ENCODE results near the gene CNPY4.

CNPY4 gene

DNA sequence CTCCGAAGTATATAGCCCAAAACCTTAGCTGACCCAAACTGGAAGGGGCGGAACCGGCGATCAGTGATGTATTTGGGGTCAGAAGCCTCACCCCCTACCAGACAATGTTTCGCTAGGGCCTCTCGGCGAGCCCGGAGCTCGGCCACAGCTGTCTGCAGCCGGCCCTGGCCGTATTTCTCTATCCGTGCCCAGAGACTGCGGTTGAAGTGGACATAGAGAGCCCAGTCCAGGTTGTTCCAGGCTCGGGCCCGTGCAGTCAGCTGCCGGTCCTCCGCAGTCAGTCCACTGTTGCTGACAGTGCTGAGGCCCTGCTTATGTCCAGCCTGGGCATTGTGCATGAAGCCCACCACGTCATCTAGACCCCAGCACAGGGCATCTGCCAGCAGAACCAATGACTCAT lies 40.6 kb downstream of the CNPY4 start:
- TF ChIP-seq, protein P1, sequence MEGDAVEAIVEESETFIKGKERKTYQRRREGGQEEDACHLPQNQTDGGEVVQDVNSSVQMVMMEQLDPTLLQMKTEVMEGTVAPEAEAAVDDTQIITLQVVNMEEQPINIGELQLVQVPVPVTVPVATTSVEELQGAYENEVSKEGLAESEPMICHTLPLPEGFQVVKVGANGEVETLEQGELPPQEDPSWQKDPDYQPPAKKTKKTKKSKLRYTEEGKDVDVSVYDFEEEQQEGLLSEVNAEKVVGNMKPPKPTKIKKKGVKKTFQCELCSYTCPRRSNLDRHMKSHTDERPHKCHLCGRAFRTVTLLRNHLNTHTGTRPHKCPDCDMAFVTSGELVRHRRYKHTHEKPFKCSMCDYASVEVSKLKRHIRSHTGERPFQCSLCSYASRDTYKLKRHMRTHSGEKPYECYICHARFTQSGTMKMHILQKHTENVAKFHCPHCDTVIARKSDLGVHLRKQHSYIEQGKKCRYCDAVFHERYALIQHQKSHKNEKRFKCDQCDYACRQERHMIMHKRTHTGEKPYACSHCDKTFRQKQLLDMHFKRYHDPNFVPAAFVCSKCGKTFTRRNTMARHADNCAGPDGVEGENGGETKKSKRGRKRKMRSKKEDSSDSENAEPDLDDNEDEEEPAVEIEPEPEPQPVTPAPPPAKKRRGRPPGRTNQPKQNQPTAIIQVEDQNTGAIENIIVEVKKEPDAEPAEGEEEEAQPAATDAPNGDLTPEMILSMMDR (IDR thresholded peaks at IDR 0.05; ENCODE audit: low read depth, low read length) = no peak
- TF ChIP-seq, protein P2, sequence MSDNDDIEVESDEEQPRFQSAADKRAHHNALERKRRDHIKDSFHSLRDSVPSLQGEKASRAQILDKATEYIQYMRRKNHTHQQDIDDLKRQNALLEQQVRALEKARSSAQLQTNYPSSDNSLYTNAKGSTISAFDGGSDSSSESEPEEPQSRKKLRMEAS (IDR thresholded peaks at IDR 0.05; ENCODE audit: low read depth, low read length) = no peak
- no peak for TF ChIP-seq MYC (IDR thresholded peaks at IDR 0.05; ENCODE audit: low read depth, low read length)
- no peak for TF ChIP-seq POLR2A (IDR thresholded peaks at IDR 0.05; ENCODE audit: extremely low read depth, insufficient read length)
- no peak for DNase-seq (ENCODE audit: low read depth)
- no peak overlapping the region for H3K4me3 ChIP-seq (ENCODE audit: low read depth, low read length)

DNA sequence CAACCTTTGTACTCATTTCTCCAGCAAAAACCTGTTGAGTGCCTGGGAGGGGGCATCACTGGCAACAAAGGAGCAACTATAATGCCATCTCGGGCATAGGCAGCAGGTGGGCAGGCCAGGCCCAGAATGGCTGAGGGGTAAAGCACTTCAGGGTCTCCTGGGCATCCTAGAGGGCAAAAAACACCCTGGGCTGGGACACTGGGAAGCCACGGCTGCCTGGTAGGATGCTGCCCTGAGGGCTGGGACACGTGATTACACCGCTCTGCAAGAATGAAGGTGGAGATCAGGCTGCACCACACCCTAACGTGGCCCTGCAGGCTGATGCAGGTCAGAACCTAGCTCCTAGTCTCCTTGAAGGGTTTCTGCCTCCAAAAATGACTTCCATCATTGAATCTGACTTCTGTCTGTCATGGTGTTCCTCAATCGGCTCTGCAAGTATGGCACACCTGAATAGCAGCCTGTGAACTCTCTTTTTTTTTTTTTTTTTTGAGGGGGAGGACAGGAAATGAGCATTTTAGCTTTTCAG lies 43.6 kb downstream of the CNPY4 start:
- H3K4me3 ChIP-seq (ENCODE audit: low read depth, low read length) = no peak overlapping the region
- DNase-seq (ENCODE audit: low read depth) = peak; percentile 7
- TF ChIP-seq, protein P1 (IDR thresholded peaks at IDR 0.05; ENCODE audit: low read depth, low read length) = no peak
- TF ChIP-seq, protein P2 (IDR thresholded peaks at IDR 0.05; ENCODE audit: low read depth, low read length) = no peak
- no peak for TF ChIP-seq POLR2A (IDR thresholded peaks at IDR 0.05; ENCODE audit: extremely low read depth, insufficient read length)
- no peak for TF ChIP-seq MYC (IDR thresholded peaks at IDR 0.05; ENCODE audit: low read depth, low read length)

DNA sequence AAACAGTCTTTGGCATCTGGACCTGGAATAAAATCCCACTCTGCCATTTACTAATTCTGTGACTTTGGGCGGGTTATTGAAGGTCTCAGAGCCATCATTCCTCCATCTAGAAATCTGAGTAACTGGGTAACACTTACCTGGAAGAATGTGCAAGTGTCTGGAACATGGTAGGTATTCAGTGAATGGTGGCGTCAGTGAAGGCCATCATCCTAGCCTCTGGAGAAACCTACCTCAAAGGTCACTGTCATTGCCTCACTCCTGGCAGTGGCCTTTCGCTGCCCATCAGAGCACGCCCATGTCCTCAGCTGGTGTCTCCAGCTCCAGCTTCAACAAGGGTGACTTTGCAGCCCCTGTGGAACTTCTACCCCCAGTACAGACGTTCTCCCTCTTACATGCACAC lies 44.4 kb downstream of the CNPY4 start:
- no peak overlapping the region for H3K4me3 ChIP-seq (ENCODE audit: low read depth, low read length)
- TF ChIP-seq MYC (IDR thresholded peaks at IDR 0.05; ENCODE audit: low read depth, low read length) = no peak
- TF ChIP-seq, protein P1 (IDR thresholded peaks at IDR 0.05; ENCODE audit: low read depth, low read length) = no peak
- TF ChIP-seq, protein P2 (IDR thresholded peaks at IDR 0.05; ENCODE audit: low read depth, low read length) = no peak
- no peak for TF ChIP-seq POLR2A (IDR thresholded peaks at IDR 0.05; ENCODE audit: extremely low read depth, insufficient read length)
- DNase-seq (ENCODE audit: low read depth) = no peak

DNA sequence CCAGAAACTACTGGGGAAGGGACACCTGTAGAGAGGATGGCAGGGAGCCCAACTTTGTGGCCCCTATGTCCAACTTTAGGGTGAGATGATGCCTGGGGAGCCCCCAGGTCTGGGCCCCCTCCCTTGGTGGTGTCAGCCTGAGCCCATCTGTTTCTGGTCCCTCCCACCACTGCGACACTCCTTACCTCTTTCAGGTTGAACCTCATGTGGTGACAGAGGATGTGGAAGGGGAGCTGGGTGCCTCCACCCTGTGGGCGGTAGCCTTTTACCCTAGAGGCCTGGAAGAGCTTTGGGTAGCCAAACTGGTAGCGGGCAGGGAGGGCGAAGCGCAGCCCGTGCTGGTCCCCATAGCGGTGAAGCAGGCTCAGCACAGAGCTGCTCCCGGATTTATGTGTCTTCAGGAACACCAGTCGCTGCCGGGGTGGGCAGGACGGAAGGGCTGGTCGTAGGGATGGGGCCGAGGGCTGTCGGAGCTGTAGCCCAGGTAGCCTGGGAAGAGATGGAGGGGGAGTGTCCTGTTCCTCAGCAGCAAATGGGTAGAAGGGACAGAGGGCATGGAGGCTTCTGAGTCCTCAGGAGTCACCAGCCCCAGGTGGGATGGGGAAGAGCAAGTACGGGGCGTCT lies 47.0 kb downstream of the CNPY4 start:
- H3K4me3 ChIP-seq (ENCODE audit: low read depth, low read length) = no peak overlapping the region
- DNase-seq (ENCODE audit: low read depth) = peak; percentile 8
- TF ChIP-seq MYC (IDR thresholded peaks at IDR 0.05; ENCODE audit: low read depth, low read length) (no peak), POLR2A (IDR thresholded peaks at IDR 0.05; ENCODE audit: extremely low read depth, insufficient read length) (no peak)
- TF ChIP-seq, protein P1 (IDR thresholded peaks at IDR 0.05; ENCODE audit: low read depth, low read length) = no peak

DNA sequence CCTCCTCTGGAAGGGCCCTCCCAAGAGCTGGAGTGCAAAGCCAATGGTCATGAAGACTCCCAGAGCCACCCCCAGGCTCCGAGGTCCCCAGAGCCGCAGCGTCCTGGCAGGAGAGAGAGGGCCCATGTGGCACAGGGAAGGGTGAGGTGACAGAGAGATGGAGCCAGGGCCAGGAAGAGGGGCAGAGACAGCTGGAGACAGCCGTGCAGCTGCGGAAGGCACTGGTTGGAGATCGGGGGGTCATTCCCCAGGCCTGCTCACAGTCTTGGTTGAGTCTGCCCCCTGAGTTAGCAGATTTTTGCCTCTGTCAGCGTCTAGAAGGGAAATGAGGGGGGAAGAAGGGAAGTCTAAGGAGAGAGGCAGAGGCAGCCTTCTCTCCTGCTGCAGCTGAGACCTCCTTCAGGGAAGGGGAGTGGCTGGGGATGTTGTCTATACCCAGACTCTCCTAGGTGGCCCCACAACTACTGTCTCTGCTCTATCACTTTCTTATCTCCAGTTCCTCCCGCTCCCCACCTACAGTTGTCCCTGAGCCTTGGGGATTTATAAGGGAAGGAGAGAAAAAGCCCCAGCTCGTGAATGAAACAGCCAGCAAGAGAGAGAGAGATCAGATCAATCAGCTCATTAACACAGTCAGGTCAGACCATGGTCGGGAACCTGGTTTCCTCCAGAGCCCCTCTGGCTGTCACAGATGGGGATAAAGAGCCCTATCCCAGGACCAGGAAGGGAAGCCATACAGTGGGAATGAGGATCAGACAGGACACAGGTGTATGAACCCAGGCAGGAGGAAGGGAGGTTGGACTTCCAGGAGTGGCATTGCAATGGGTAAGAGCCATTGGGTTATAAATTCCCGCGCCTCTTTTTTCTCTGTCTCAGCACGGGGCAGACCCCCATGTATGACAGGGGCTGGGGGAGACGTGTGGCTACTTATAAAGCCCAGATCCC lies 47.8 kb downstream of the CNPY4 start:
- no peak for TF ChIP-seq MYC (IDR thresholded peaks at IDR 0.05; ENCODE audit: low read depth, low read length)
- no peak overlapping the region for H3K4me3 ChIP-seq (ENCODE audit: low read depth, low read length)
- peak; percentile 10 for DNase-seq (ENCODE audit: low read depth)

DNA sequence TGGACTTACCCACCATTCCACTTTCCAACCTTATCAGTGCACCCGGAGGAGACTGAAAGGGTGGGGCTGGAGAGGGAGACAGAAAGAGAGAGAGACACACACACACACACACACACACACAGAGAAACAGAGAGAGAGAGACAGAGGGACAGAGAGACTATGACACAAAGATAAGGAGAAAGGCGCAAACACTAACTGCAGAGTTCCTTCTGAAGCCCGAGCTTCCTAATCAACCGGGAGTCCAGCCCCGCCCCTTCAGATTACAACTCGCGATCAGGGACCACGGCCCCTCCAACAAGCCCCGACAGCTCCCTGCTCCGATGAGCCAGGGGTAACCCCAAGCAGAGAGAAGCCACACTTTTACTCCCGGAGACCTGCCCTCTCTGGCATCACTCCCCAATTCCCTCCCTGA lies 48.5 kb downstream of the CNPY4 start:
- H3K4me3 ChIP-seq (ENCODE audit: low read depth, low read length) = peak overlapping the region; percentile 27
- peak; percentile 23 for DNase-seq (ENCODE audit: low read depth)
- TF ChIP-seq, protein P2 (IDR thresholded peaks at IDR 0.05; ENCODE audit: low read depth, low read length) = no peak
- TF ChIP-seq POLR2A (IDR thresholded peaks at IDR 0.05; ENCODE audit: extremely low read depth, insufficient read length) = no peak
- no peak for TF ChIP-seq MYC (IDR thresholded peaks at IDR 0.05; ENCODE audit: low read depth, low read length)
- TF ChIP-seq, protein P1 (IDR thresholded peaks at IDR 0.05; ENCODE audit: low read depth, low read length) = no peak

All from NB4 (cell line).